GM19467 (cell line): Measurements from ENCODE around the gene CPA1.

Source experiments
- ATAC-seq: cut with Tn5 transposase; IDR thresholded peaks from one replicate; pipeline ENCODE4 v1.9.1; 2021; ENCODE audit warnings: mild to moderate bottlenecking, moderate library complexity; ENCODE audit not compliant: unreplicated experiment

The CPA1 gene

DNA sequence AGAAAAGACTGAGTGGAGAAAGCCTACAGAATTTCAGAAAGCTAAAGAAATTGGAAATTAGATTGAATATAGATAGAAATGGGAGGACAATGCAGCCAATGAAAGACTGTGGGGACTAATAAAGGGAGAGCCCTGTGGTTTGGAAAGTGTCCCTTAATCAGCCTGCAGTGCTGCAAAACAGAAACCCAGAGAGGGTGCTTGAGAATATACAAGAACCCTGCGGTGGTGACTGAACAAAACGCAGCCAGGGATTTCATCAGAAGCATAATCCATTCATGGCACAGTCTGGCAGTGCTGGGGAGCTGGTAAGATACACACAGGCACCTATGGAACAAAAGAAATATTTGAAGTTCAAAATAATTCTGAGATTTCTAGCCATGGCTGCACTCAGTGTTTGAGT lies 41.4 kb downstream of the CPA1 start:
- ATAC-seq, result no peak

DNA sequence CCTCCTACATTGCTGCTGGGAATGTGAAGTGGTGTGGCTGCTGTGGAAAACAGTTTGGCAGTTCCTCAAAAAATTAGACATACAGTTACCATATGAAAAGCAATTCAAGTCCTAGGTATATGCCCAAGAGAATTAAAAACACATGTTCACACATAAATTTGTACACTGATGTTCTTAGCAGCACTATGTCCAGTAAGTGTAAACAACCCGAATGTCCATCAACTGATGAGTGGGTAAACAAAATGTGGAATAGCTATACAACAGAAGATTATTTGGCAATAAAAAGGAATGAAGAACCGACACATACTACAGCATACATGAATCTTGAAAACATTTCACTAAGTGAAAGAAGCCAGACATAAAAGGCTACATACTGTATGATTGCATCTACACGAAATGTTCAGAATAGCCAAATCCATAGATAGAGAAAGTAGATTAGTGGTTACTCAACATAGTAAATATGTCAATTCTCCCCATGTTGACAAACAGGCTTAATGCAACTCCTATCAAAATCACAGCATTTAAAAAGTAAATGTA lies 43.3 kb downstream of the CPA1 start:
- no peak for ATAC-seq

DNA sequence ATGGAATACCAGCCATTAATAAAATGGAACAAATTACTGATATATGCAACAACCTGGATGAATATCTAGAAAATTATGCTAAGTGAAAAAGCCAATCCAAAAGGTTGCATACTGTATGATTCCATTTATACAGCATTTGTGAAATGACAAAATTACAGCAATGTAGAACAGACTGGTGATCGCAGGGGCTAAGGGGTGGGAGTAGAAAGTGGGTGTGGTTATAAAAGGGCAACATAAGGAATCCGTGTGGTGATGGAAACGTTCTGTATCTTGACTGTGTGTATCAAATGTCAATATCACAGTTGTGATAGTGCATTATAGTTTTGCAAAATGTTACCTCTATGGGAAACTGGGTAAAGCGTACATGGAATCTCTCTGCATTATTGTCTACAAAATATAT lies 45.5 kb downstream of the CPA1 start:
- ATAC-seq, result no peak

DNA sequence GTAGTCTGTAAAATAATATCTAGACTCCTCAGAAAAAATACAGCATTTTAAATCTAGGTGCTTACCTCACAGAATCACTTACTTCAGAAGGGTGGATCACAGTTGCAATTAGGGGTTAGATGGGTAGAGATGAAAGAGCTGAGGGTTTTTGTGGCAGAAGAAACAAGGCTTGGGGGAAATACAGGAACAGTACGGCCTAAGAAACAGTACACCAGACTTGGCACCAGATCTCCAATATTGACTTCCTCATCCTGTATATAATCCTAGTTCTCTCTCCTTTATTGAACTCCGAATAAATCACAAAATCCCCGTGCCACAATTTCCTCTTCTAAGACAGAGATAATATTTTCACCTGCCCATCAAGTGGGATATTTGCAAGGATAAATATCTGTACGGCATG lies 46.3 kb downstream of the CPA1 start:
- ATAC-seq, result no peak

DNA sequence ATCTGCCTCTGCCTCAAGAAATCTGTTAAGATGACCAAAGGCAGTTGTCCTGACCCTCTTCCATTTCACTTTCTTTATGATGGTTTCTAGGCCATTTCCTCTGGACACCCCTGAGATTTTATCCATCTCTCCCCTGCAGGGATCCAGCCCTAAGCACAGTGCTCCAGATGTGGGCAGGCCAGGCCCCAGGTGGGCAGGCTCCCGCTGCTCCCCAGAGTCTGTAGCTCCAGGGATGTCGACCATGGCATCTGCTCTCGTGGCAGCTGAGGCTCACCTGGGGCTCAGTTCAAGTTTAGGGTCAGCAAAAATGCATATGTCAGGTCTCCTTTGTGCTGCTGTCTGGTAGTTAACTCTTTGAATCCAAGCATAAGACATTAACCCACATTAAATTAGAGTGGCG lies 48.7 kb downstream of the CPA1 start:
- ATAC-seq, result no peak

DNA sequence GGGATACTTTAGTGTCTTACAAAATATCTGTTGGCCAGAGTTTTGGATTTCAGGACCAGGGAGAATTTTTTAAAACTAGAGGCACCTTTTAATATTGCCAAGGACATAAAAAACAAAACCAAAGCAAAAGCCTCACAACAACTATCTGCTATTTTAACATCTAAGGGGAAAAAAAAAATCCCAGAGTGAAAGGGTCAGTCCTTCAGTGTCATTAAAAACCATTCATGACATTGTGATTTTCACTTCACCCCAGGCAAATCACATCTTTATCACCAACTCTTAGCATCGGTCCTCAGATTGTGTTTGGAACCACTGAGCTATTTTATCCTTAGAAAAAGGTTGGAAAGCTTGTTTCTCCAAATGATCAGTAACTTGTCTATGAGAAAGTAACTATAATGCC lies 49.8 kb downstream of the CPA1 start:
- ATAC-seq, result no peak

DNA sequence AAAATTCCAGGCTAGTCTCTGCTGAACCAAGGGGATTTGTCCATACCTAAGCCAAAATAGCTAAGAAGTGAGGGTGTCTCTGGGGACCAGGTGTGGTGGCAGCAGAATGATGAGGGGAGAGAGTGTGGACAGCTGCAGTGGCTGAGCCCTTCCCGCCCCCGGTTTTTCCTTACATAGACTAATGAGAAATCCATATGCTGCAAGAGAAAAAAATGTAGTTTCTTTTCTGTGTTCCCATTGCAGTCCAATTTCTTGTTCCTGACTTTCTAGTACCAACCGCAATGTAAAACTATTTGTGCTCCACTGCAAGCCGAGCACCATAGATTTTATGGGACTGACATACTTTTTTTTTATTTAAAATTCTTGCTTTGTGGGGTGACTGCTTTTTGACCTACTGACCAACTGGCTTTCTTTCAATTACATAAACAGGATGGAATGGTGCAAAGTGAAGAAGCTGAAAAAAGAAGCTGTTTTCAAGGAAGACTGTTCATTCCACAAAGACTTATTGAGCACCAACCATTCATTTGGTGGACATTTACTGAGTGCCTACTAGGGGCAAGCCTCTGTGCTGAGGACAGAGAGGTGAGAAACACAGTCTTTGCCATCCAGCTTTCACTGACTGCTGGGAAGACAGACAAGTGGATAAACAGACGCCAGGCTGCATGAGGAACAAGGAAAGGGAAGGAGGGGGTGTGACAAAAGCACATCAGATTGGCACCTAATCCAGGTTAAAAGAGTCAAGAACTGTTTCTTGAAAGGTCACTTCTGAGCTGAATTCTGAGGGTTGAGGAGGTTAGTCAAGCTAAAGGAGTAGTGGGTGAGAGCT lies 50.8 kb downstream of the CPA1 start:
- ATAC-seq, result no peak

DNA sequence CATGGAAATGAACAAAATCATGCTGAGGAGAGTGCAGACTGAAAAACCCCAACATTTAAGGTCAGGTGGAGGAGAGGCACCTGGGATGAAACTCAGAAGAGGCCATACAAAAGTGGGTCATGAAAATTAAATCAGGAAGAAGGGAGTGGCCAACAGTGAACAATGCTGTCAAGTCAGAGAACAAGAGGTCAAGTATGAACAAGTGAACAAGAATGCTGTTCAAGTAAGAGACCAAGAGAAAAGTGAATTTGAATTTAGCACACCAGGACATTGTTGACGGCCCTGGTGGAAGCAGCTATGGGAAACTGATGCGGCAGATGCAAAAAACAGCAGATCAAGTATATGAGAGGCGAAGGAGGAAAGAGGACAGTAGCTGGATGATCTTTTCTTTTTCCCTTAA lies 52.6 kb downstream of the CPA1 start:
- ATAC-seq, result no peak

DNA sequence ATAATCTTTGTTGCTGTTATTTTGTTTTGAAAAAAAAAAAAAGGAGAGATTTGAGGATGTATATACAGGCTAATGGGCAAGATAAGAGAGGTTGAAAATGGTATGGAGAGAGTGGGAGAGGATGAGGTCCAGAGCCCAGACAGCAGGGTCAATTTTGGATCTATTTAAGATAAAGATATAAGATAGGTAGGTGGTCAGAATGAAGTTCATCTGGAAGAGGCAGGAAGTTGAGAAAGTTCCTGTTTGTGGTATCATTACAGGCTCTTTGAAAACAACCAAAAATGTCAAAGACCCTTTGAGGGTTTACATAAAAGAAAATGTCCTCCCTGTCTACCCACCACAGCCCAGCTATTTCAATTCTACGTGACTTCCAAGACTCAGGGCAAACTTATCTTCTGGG lies 53.0 kb downstream of the CPA1 start:
- no peak for ATAC-seq

DNA sequence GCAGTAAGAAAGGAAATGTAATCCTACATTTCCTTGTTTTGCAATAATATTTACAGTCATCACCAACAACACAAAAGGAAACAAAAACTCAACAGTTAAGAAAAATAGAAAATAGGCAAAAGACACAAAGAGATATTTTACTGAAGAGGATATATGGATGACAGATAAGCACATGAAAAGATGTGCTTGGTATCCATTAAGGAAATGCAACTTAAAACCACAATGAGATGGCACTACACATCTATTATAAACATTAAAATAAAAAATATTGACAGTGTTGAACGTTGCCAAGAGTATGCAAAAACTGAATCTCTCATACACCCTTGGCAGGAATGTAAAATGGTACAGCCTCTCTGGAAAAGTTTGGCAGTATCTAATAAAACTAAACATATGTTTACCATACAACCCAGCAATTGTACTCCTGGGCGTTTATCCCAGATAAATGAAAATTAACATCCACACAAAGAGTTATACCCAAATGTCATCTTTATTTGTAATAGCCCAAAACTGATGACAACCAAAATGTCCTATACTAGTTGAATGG lies 55.1 kb downstream of the CPA1 start:
- no peak for ATAC-seq

DNA sequence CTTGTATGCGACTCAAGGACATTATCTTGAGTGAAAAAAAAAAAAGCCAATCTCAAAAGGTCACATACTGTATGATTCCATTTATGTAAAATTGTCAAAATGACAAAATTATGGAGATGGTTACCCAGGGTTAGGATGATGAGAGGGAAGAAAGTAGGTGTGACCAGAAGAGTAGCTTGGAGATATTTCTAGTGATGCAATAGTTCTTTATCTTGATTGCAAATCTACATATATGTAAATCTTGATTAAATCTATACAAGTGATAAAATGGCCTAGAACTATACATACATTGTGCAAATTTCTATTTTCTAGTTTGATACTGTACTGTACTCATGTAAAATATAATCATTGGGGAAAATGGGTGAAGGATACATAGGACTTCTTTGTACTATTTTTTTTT lies 56.0 kb downstream of the CPA1 start:
- ATAC-seq, result no peak
